Measurements from ENCODE around the gene SSBP3.

DNA sequence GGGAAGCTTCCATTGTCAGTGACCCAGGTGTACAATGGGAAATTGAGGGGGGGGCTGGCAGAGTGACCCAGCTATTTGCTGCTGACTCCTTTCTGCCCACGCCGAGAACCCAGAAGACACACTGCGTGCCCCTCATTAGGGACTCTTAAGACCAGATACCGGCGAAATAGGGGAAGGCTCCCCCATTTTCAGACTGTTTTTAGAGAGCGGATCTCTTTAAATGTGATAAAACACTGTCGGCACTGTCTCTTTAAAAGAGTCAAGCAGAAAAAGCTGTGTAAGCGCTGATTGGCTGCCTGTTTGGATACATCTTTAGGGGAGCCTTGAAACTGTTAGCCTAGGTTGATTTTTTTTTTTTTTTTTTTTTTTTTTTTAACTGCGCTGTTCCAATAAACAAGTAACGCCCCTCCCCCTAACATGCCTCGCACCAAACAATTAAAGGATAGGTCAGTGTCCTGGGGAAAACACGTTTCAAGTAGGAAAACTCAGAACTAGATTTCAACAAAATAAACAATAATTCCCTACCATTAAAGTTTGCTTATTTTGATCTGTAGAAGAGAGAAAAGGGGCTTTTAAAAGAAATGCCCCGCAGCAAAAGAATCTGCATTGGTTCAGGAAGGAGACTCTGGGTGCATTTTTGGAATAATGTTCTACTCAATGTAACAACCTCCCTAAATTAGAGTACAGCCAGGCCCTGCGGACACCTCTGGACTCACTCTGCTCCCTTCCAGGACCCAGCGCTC, 1.4 kb upstream of the SSBP3 start:
- no peak for TF ChIP-seq TAF1 (IDR thresholded peaks at IDR 0.05; ENCODE audit: borderline replicate concordance, low read depth, low read length)
- TF ChIP-seq, protein P1, sequence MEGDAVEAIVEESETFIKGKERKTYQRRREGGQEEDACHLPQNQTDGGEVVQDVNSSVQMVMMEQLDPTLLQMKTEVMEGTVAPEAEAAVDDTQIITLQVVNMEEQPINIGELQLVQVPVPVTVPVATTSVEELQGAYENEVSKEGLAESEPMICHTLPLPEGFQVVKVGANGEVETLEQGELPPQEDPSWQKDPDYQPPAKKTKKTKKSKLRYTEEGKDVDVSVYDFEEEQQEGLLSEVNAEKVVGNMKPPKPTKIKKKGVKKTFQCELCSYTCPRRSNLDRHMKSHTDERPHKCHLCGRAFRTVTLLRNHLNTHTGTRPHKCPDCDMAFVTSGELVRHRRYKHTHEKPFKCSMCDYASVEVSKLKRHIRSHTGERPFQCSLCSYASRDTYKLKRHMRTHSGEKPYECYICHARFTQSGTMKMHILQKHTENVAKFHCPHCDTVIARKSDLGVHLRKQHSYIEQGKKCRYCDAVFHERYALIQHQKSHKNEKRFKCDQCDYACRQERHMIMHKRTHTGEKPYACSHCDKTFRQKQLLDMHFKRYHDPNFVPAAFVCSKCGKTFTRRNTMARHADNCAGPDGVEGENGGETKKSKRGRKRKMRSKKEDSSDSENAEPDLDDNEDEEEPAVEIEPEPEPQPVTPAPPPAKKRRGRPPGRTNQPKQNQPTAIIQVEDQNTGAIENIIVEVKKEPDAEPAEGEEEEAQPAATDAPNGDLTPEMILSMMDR (IDR thresholded peaks at IDR 0.05), result no peak
- TF ChIP-seq, protein P2, sequence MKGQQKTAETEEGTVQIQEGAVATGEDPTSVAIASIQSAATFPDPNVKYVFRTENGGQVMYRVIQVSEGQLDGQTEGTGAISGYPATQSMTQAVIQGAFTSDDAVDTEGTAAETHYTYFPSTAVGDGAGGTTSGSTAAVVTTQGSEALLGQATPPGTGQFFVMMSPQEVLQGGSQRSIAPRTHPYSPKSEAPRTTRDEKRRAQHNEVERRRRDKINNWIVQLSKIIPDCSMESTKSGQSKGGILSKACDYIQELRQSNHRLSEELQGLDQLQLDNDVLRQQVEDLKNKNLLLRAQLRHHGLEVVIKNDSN (IDR thresholded peaks at IDR 0.05; ENCODE audit: borderline replicate concordance, low read depth), result no peak
- TF ChIP-seq TEAD4 (IDR thresholded peaks at IDR 0.05; ENCODE audit: borderline replicate concordance, insufficient read depth), result no peak
- no peak for TF ChIP-seq GABPA (IDR thresholded peaks at IDR 0.05; ENCODE audit: low read depth)
- peak; percentile 11; the same call in 1 of the 2 replicates for TF ChIP-seq YY1 (IDR thresholded peaks at IDR 0.05; ENCODE audit: low read depth)
- TF ChIP-seq, protein P3, sequence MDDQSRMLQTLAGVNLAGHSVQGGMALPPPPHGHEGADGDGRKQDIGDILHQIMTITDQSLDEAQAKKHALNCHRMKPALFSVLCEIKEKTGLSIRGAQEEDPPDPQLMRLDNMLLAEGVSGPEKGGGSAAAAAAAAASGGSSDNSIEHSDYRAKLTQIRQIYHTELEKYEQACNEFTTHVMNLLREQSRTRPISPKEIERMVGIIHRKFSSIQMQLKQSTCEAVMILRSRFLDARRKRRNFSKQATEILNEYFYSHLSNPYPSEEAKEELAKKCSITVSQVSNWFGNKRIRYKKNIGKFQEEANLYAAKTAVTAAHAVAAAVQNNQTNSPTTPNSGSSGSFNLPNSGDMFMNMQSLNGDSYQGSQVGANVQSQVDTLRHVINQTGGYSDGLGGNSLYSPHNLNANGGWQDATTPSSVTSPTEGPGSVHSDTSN (IDR thresholded peaks at IDR 0.05), result no peak
- peak; percentile 36; the same call in 1 of the 2 replicates for TF ChIP-seq MXI1 (IDR thresholded peaks at IDR 0.05; ENCODE audit: low read depth, low read length)
- TF ChIP-seq JUND (IDR thresholded peaks at IDR 0.05), result peak; percentile 24; the same call in 1 of the 2 replicates
- TF ChIP-seq, protein P4, sequence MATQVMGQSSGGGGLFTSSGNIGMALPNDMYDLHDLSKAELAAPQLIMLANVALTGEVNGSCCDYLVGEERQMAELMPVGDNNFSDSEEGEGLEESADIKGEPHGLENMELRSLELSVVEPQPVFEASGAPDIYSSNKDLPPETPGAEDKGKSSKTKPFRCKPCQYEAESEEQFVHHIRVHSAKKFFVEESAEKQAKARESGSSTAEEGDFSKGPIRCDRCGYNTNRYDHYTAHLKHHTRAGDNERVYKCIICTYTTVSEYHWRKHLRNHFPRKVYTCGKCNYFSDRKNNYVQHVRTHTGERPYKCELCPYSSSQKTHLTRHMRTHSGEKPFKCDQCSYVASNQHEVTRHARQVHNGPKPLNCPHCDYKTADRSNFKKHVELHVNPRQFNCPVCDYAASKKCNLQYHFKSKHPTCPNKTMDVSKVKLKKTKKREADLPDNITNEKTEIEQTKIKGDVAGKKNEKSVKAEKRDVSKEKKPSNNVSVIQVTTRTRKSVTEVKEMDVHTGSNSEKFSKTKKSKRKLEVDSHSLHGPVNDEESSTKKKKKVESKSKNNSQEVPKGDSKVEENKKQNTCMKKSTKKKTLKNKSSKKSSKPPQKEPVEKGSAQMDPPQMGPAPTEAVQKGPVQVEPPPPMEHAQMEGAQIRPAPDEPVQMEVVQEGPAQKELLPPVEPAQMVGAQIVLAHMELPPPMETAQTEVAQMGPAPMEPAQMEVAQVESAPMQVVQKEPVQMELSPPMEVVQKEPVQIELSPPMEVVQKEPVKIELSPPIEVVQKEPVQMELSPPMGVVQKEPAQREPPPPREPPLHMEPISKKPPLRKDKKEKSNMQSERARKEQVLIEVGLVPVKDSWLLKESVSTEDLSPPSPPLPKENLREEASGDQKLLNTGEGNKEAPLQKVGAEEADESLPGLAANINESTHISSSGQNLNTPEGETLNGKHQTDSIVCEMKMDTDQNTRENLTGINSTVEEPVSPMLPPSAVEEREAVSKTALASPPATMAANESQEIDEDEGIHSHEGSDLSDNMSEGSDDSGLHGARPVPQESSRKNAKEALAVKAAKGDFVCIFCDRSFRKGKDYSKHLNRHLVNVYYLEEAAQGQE (IDR thresholded peaks at IDR 0.05; ENCODE audit: low read depth, low read length), result no peak
- TF ChIP-seq, protein P5, sequence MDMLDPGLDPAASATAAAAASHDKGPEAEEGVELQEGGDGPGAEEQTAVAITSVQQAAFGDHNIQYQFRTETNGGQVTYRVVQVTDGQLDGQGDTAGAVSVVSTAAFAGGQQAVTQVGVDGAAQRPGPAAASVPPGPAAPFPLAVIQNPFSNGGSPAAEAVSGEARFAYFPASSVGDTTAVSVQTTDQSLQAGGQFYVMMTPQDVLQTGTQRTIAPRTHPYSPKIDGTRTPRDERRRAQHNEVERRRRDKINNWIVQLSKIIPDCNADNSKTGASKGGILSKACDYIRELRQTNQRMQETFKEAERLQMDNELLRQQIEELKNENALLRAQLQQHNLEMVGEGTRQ (IDR thresholded peaks at IDR 0.05; ENCODE audit: borderline replicate concordance, low read depth, low read length), result no peak
- peak; percentile 65 for TF ChIP-seq RCOR1 (IDR thresholded peaks at IDR 0.05; ENCODE audit: low read length)
- TF ChIP-seq EP300 (IDR thresholded peaks at IDR 0.05; ENCODE audit: borderline replicate concordance in 1 of 2, low read depth in 1 of 2, low read length in 1 of 2), result peak; percentile 38 to 87; a peak in 3 of 4 replicates
